ENCODE measurements around the gene HUWE1.

DNA sequence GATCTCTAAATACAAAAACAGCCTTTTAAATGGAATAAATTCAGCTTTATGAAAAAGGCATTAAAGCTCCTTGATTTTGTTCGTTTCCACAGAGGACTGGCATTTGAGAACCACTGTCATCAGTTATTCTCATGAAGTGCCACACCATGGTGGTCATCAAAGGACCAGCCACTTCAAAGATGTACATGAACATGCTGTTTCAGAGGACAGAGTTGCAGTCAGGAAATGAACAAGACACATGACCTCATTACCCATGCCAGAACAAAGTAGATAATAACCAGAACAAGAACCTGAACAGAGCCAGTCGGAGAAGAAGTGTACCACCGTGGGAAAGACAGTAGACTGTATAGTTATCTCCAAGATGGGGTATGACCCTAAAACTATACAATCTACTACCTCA is 129.7 kb downstream of the HUWE1 start:
- TF ChIP-seq, protein P1, sequence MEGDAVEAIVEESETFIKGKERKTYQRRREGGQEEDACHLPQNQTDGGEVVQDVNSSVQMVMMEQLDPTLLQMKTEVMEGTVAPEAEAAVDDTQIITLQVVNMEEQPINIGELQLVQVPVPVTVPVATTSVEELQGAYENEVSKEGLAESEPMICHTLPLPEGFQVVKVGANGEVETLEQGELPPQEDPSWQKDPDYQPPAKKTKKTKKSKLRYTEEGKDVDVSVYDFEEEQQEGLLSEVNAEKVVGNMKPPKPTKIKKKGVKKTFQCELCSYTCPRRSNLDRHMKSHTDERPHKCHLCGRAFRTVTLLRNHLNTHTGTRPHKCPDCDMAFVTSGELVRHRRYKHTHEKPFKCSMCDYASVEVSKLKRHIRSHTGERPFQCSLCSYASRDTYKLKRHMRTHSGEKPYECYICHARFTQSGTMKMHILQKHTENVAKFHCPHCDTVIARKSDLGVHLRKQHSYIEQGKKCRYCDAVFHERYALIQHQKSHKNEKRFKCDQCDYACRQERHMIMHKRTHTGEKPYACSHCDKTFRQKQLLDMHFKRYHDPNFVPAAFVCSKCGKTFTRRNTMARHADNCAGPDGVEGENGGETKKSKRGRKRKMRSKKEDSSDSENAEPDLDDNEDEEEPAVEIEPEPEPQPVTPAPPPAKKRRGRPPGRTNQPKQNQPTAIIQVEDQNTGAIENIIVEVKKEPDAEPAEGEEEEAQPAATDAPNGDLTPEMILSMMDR (IDR thresholded peaks at IDR 0.05), result no peak
- TF ChIP-seq EZH2 (IDR thresholded peaks at IDR 0.05; ENCODE audit: borderline replicate concordance, insufficient read depth, low read depth, low read length, poor library complexity, severe bottlenecking), result no peak
